ENCODE data around the gene DBF4B. TPM values are rescaled to one million over a fixed set of nuclear protein-coding genes. Genes with fewer than 3 reads are reported as not detected.
A peak's percentile ranks its signal among the peaks of the same experiment; 100 is the strongest.

Gene DBF4B
- total and polyA plus RNA-seq, 12 donors: 1.9 to 10.5 (median 4.7) TPM

- intact Hi-C loops (cut with DNase I): no loop called here
- Histone ChIP-seq H3K4me1 (replicated peaks in 1 of 2) (no peaks in the 10 kb centered on the region), H3K4me3 (no peak overlapping the region), H3K36me3 (replicated peaks in 1 of 2) (no peaks in the 10 kb centered on the region), H3K27ac (no peak overlapping the region), H3K27me3 (no peaks in the 10 kb centered on the region), H3K9me3 (replicated peaks in 1 of 3) (no peaks in the 10 kb centered on the region)
- TF ChIP-seq POLR2A (IDR thresholded peaks at IDR 0.05) (no peak), CTCF (IDR thresholded peaks at IDR 0.05) (no peak)
- WGBS, 4 donors: 76 to 95% (median 91%) methylated on average over 1 of the region's 1 CpG
- DNase-seq: no peak
These were observed 43.6 kb upstream of the DBF4B start for GRCh38 chr17:44664867-44665266.

GRCh38 chr17:44666006-44666405 lies 42.5 kb upstream of the DBF4B start:
- Histone ChIP-seq H3K36me3 (replicated peaks in 1 of 2) (no peaks in the 10 kb centered on the region), H3K4me1 (replicated peaks in 1 of 2) (no peaks in the 10 kb centered on the region), H3K9me3 (replicated peaks in 1 of 3) (no peaks in the 10 kb centered on the region), H3K27ac (no peak overlapping the region), H3K27me3 (no peaks in the 10 kb centered on the region), H3K4me3 (no peak overlapping the region)
- TF ChIP-seq POLR2A (IDR thresholded peaks at IDR 0.05): no peak
- TF ChIP-seq CTCF (IDR thresholded peaks at IDR 0.05): no peak
- intact Hi-C loops (cut with DNase I): no loop called here
- DNase-seq: no peak
- 91 to 98% (median 96%) methylated on average over 1 of the region's 1 CpG for WGBS, 4 donors

- TF ChIP-seq POLR2A (IDR thresholded peaks at IDR 0.05): no peak
- TF ChIP-seq CTCF (IDR thresholded peaks at IDR 0.05): peak; percentile 30 to 57 (median 36)
- no peaks in the 10 kb centered on the region for H3K9me3 ChIP-seq (replicated peaks in 1 of 3)
- no peaks in the 10 kb centered on the region for H3K4me1 ChIP-seq (replicated peaks in 1 of 2)
- H3K4me3 ChIP-seq: no peak overlapping the region
- no peak for DNase-seq
- H3K27ac ChIP-seq: no peak overlapping the region
- no peaks in the 10 kb centered on the region for H3K27me3 ChIP-seq
- intact Hi-C loops (cut with DNase I): no loop called here
- H3K36me3 ChIP-seq (replicated peaks in 1 of 2): no peaks in the 10 kb centered on the region
These were observed 35.9 kb upstream of the DBF4B start for GRCh38 chr17:44672479-44673093.

- H3K4me3 ChIP-seq: no peak overlapping the region
- DNase-seq: no peak
- H3K9me3 ChIP-seq (replicated peaks in 1 of 3): no peaks in the 10 kb centered on the region
- H3K36me3 ChIP-seq (replicated peaks in 1 of 2): no peaks in the 10 kb centered on the region
- intact Hi-C loops (cut with DNase I): no loop called here
- H3K4me1 ChIP-seq (replicated peaks in 1 of 2): no peaks in the 10 kb centered on the region
- TF ChIP-seq POLR2A (IDR thresholded peaks at IDR 0.05) (no peak), CTCF (IDR thresholded peaks at IDR 0.05) (no peak)
- 68 to 82% (median 78%) methylated on average over 2 of the region's 2 CpGs for WGBS, 4 donors
- H3K27me3 ChIP-seq: no peaks in the 10 kb centered on the region
- no peak overlapping the region for H3K27ac ChIP-seq
These were observed 34.6 kb upstream of the DBF4B start for GRCh38 chr17:44673893-44674292.
